ENCODE results near the gene TXNIP.
A peak's percentile ranks its signal among the peaks of the same experiment; 100 is the strongest.

Gene TXNIP

GRCh38 chr1:145961425-145962156 is 34.8 kb downstream of the TXNIP start:
- no peak for DNase-seq

DNA sequence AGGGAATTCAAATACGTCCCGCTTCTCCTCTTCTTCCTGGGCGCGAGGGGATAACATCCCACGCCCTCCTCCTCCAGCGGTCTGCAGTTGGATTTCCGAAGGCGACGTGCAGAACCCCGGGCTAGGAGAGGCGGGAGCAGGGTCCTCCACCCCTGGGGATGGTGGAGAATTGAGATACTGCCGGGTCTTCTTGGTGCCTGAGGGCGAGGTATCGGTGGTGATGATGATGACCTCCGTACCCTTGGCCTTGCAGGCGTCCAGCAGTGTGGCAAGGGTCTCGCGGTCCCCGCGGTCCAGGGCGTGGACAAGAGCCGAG is 35.3 kb downstream of the TXNIP start:
- DNase-seq: no peak

DNA sequence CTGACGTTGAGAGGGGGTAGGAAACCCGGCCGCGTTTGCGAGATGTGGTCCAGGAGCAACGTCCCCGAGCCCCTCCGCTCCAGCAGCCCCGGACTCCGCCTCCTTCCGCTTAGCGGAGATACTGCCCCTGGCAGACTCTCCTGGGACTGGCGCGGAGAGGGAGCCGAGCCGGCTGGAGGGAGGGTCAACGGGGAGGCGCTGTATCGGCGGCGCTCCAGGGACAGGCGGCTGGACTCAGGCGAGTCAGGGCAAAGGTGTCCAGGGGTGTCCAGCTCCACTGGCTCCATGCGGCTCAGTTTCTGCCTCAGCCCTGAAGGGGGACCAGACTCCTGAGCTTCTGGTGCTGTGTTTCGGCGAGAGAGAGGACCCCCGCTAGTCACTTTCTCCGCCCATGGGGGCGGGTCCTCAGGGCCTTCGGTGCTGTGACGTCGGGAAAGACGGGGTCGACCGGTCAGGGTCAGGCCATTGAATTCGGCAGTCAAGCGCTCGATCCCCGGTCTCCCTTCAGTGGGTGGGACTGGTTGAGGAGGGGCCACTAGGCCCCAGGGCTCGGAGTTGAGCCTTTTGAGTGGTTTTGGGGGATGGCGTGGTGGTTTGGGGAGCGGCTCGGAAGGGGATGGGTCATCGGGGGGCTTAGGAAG is 35.8 kb downstream of the TXNIP start:
- peak; percentile 48 for DNase-seq

DNA sequence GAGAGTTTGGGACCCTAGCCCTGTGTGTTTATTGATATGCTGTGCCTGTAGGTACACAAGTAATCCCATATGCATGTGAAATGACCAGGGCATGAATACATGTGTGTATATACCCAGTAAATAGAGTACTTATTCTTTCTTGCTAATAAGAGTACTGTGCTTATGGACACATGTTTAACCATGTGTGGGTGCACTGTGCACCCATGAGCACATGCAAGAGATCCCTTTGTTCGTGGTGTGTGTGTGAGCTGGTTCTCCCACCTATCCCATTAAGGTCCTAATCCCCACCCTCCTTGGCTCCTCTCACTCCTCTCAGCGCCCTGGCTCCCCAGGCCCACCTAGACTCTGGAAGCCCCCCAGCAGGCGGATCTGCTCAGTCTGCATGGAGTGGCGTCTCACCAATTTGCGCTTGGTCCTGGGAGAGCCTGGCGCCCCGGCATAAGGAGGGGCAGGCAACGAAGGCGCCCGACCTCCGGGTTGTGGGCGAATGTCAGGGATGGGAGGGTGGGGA is 36.4 kb downstream of the TXNIP start:
- no peak for DNase-seq

DNA sequence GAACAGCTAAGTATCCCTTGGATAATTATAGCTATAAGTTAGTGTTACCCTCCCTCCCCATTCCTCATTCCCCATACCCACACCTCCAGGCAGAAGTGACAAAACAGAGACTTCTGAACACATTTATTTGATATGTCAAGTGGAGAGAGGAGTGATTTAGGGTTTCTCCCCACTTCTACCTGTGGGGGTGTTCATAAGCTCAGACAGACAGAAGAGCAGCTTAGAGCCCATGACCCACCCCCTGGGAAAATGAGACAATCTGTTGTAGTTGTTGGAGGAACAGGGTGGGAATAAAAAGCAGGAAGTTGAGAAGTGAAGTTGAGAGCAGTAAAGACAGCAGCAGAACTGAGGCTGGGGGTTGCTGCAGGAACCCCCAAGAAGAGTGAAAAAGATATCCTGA is 37.0 kb downstream of the TXNIP start:
- no peak for DNase-seq

GRCh38 chr1:145958734-145959133 is 37.6 kb downstream of the TXNIP start:
- no peak for DNase-seq

- peak; percentile 95 for DNase-seq
These were observed 38.7 kb downstream of the TXNIP start, which contains the start of gene LIX1L for GRCh38 chr1:145957443-145958319. LIX1L (minus strand) TSS chr1:145958017; CDS start chr1:145957927, 90 bp downstream.

GRCh38 chr1:145956781-145957442 is 39.5 kb downstream of the TXNIP start:
- no peak for DNase-seq

- no peak for DNase-seq
These were observed 40.0 kb downstream of the TXNIP start for GRCh38 chr1:145956361-145956760.

DNA sequence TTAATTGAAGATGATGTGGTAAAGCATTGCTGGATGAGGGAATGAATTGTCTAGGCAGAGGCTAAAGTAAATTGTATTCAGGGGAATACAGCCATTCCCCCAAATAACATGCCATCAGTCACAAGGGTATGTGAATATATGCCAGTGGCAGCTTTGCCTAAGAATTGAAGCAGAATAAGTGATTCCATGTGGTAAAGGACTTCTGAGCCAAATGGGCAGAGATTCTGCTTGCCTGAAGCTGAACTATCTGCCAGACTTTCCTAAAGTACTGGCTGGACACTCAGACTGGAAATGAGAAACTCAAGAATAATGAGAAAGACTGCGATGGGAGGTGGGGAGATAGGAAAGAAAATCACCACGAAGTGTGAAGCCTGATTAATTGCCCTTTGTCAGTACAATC is 40.9 kb downstream of the TXNIP start:
- no peak for DNase-seq

DNA sequence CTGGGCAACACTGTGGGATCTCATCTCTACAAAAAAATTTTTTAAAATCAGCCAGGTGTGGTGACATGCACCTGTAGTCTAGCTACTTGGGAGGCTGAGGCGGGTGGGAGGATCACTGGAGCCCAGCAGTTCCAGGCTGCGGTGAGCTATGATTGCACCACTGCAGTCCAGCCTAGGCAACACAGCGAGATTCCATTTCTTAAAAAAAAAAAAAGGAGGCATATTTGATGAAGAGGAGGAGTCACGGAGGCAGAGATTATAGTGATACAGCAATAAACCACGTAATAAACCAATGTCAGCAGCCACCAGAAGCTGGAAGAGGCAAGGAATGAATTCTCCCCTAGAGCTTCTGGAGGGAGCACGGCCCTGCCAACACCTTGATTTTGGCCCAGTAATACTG is 42.5 kb downstream of the TXNIP start:
- no peak for DNase-seq

GRCh38 chr1:145952903-145953302 is 43.5 kb downstream of the TXNIP start:
- no peak for DNase-seq

- no peak for DNase-seq
These were observed 44.9 kb downstream of the TXNIP start for GRCh38 chr1:145951526-145951925.

GRCh38 chr1:145949219-145949618 is 47.2 kb downstream of the TXNIP start:
- no peak for DNase-seq

DNA sequence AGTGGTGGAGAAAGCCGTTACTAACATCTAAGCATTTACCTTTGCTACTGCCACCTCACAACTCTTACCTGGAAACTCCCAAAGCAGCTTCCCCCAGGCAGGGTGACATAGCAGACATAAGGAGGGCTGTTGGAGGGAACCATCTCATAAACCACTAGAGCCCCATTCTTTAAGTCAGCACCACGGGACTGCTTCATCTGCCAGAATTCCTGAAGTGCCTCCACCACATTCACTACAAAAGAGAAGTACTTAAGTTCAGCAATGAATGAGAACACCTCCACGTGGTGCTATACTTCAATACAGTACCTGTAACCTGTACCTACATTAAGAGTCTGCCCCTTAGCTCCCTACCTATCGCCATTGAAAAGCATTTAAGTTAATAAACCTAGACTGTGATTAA is 48.8 kb downstream of the TXNIP start:
- no peak for DNase-seq

- DNase-seq: no peak
These were observed 49.8 kb downstream of the TXNIP start for GRCh38 chr1:145946477-145946986.

DNA sequence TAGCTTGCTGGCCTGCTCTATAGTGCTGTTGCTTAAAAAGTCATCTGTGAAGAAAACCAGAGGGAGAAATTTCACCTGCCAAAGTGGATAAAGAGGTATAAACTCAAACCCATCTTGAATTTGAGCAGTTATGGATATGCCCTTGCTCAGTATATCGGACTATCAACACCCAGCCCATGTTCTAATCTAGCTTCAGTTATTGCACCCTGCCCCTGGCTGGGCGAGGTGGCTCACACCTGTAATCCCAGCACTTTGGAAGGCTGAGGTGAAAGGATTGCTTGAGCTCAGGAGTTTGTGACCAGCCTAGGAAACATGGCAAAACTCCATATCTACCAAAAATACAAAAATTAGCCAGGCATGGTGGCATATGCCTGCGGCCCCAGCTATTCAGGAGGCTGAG is 51.8 kb downstream of the TXNIP start:
- no peak for DNase-seq

GRCh38 chr1:145942871-145943270 is 53.5 kb downstream of the TXNIP start:
- DNase-seq: no peak

Data from activated gamma-delta T cell treated with Interleukin-2 at 50 U/mL for 16 hours (primary cell).